Measurements from ENCODE around the gene LGR6.
"Not testable (repeated sequence)": the region's sequence is repeated elsewhere in the genome, so short reads cannot be mapped to it uniquely, and the experiment has no call there.

The LGR6 gene

GRCh38 chr1:202351725-202352124 lies 158.1 kb downstream of the LGR6 start:
- Histone ChIP-seq H3K36me3 (peaks cover 3% of the 10 kb centered on the region; the same call in 1 of the 2 replicates), H3K4me1 (no peaks in the 10 kb centered on the region), H3K27me3 (no peaks in the 10 kb centered on the region), H3K9me3 (no peaks in the 10 kb centered on the region), H3K4me3 (ENCODE audit: low read depth, low read length) (no peak overlapping the region)
- TF ChIP-seq CTCF (IDR thresholded peaks at IDR 0.05; ENCODE audit: low read depth, low read length), result no peak
- DNase-seq, result no peak

GRCh38 chr1:202352583-202353197 lies 159.1 kb downstream of the LGR6 start:
- DNase-seq; H3K4me3 ChIP-seq (ENCODE audit: low read depth, low read length); H3K4me1 ChIP-seq: not testable (repeated sequence)

GRCh38 chr1:202355944-202356553 lies 162.4 kb downstream of the LGR6 start:
- Histone ChIP-seq H3K36me3 (no peaks in the 10 kb centered on the region), H3K9me3 (no peaks in the 10 kb centered on the region), H3K27me3 (no peaks in the 10 kb centered on the region), H3K4me1 (no peaks in the 10 kb centered on the region), H3K4me3 (ENCODE audit: low read depth, low read length) (no peak overlapping the region)
- no peak for DNase-seq
- no peak for TF ChIP-seq CTCF (IDR thresholded peaks at IDR 0.05; ENCODE audit: low read depth, low read length)

More at GRCh38 chr1:202352583-202353197, 159.1 kb downstream of the LGR6 start:
- H3K9me3 ChIP-seq, H3K36me3 ChIP-seq, H3K27me3 ChIP-seq: not testable (repeated sequence)

GRCh38 chr1:202357506-202357905 lies 163.9 kb downstream of the LGR6 start:
- H3K9me3 ChIP-seq, result no peaks in the 10 kb centered on the region
- DNase-seq, result no peak
- no peaks in the 10 kb centered on the region for H3K4me1 ChIP-seq
- no peaks in the 10 kb centered on the region for H3K27me3 ChIP-seq
- no peak overlapping the region for H3K4me3 ChIP-seq (ENCODE audit: low read depth, low read length)
- no peaks in the 10 kb centered on the region for H3K36me3 ChIP-seq
- TF ChIP-seq CTCF (IDR thresholded peaks at IDR 0.05; ENCODE audit: low read depth, low read length), result no peak

GRCh38 chr1:202361224-202361623 lies 167.6 kb downstream of the LGR6 start:
- Histone ChIP-seq H3K9me3 (no peaks in the 10 kb centered on the region), H3K4me3 (ENCODE audit: low read depth, low read length) (no peak overlapping the region), H3K36me3 (no peaks in the 10 kb centered on the region), H3K27me3 (no peaks in the 10 kb centered on the region), H3K4me1 (no peaks in the 10 kb centered on the region)
- no peak for TF ChIP-seq CTCF (IDR thresholded peaks at IDR 0.05; ENCODE audit: low read depth, low read length)
- DNase-seq, result no peak

GRCh38 chr1:202361701-202362100 lies 168.1 kb downstream of the LGR6 start:
- Histone ChIP-seq H3K4me3 (ENCODE audit: low read depth, low read length) (no peak overlapping the region), H3K4me1 (no peaks in the 10 kb centered on the region), H3K27me3 (no peaks in the 10 kb centered on the region), H3K36me3 (no peaks in the 10 kb centered on the region), H3K9me3 (no peaks in the 10 kb centered on the region)
- no peak for TF ChIP-seq CTCF (IDR thresholded peaks at IDR 0.05; ENCODE audit: low read depth, low read length)
- no peak for DNase-seq

All from BE2C (cell line).